Mucosa of descending colon (tissue), 3 donors: Measurements from ENCODE around the gene KIF16B. TPM values are rescaled to one million over a fixed set of nuclear protein-coding genes. Genes with fewer than 3 reads are reported as not detected.

Experiments used
- ATAC-seq: fragments of 200-7000 bp; cut with Tn5 transposase; one replicate; pipeline ENCODE4 v1.9.1; 2020; ENCODE audit warnings: mild to moderate bottlenecking, moderate library complexity
- DNase-seq, 3 donors: peaks; one replicate each; pipeline ENCODE4 v3.0.0-alpha.2; 2020
- H3K36me3 ChIP-seq: fragments of 200-600 bp; one replicate; pipeline ENCODE4 v1.8.0; 2021; ENCODE audit warnings: low read depth, mild to moderate bottlenecking
- H3K4me1 ChIP-seq: fragments of 200-600 bp; one replicate; pipeline ENCODE4 v1.8.0; 2021; ENCODE audit warnings: low read depth, mild to moderate bottlenecking
- H3K4me3 ChIP-seq: fragments of 200-600 bp; one replicate; pipeline ENCODE4 v1.8.0; 2021; ENCODE audit warnings: mild to moderate bottlenecking
- H3K9me3 ChIP-seq: fragments of 200-600 bp; one replicate; pipeline ENCODE4 v1.8.0; 2021; ENCODE audit warnings: mild to moderate bottlenecking
- intact Hi-C, 2 donors: fragments of 100-400 bp; cut with DNase I in 1 of 2; cut with micrococcal nuclease in 1 of 2; formaldehyde crosslinking; loops; one replicate each; pipeline versions ENCODE4 v1.11.0 to v1.11.1; 2022; cut with DNase I, micrococcal nuclease
- total RNA-seq, 3 donors: library from RNA; stranded (reverse); fragmentation: NEBNext Ultra II Directional in 2 of 3; extraction: Animal tissue kit (Norgen Biotek cat#: 25700) in 2 of 3; gene quantifications; one replicate each; pipeline versions ENCODE4 v1.2.1 to v1.2.4, GENCODE V29; 2021 to 2023
- TF ChIP-seq, protein P1 (sequence below): fragments of 200-600 bp; IDR thresholded peaks from one replicate; pipeline ENCODE4 v1.8.0; 2022; ENCODE audit warnings: antibody characterized with exemption, mild to moderate bottlenecking
- donor health status: DM: no; HTN: no; CAD: no; lungs with moderate emphysema.
- donor health status: DM: no; HTN: no; CAD: no.
- donor health status: DM: no; HTN: yes; CAD: no.

Gene KIF16B
- total RNA-seq, 3 donors from 2014 or later = 48.5 to 81.7 (median 65.1) TPM

DNA sequence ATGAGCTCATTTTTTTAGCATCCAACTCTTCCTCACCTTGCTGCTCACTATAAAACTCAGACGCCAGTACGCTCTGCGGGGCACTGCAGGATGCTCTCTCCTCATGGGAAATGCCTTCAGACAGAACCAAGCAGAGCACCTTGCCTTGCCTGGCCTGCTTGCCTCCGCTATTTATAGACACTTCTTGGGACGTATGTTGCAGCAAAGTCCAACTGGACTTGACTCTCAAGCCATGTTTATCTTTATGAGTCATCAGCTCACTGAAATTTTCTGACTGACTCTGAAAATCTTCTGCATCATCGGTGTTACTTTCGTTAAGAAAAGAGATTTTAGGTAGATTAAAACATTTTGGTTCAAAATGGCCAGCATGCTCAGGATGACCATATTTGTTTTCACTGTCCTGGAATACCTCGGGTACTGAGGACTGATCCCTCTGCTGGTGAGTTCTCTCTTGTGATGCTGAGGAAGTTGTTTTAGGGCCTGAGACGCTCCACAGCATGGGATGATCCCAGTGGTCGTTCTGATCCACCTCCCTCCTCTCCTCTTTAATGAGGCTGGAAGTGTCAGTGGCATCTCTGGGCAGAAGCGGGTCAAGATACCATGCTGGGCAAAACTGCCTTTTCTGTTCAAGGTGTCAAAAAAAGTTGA lies 204.5 kb downstream of the KIF16B start:
- intact Hi-C loops = no loop called here
- ATAC-seq (peak; percentile 35), DNase-seq (no peak)
- H3K36me3 ChIP-seq = no peaks in the 10 kb centered on the region
- no peaks in the 10 kb centered on the region for H3K4me1 ChIP-seq
- TF ChIP-seq, protein P1, sequence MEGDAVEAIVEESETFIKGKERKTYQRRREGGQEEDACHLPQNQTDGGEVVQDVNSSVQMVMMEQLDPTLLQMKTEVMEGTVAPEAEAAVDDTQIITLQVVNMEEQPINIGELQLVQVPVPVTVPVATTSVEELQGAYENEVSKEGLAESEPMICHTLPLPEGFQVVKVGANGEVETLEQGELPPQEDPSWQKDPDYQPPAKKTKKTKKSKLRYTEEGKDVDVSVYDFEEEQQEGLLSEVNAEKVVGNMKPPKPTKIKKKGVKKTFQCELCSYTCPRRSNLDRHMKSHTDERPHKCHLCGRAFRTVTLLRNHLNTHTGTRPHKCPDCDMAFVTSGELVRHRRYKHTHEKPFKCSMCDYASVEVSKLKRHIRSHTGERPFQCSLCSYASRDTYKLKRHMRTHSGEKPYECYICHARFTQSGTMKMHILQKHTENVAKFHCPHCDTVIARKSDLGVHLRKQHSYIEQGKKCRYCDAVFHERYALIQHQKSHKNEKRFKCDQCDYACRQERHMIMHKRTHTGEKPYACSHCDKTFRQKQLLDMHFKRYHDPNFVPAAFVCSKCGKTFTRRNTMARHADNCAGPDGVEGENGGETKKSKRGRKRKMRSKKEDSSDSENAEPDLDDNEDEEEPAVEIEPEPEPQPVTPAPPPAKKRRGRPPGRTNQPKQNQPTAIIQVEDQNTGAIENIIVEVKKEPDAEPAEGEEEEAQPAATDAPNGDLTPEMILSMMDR = no peak
- no peak overlapping the region for H3K4me3 ChIP-seq
- H3K9me3 ChIP-seq = no peaks in the 10 kb centered on the region

DNA sequence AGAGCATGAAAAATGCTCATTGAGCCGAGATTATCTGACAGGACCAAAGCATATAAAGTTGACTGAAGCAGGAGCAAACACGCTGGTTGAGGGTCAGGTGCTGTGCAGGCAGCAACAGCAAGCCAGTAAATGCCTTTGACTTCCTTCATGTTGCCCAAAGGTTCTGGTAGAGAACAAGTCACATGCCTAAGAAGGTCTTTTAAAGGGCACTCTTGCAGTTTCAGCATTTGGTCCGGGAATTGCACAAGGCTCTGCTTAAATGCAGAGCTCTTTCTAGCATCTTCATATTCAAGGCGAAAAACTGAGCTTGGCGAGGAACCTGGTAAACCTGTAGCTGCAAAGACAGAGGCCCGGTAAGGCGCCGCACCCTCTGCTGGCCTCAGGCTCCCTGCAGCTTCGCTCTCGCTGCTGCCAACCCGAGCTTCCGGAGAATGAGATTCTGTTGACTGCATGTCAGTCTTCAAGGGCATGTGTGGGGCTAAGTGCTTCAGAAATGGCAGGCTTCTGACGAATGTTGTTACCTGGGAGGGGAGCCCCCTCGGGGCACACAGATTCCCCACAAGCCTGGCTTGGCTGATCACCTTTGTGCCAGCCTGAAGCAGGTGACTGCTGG lies 205.2 kb downstream of the KIF16B start:
- ATAC-seq = no peak
- Histone ChIP-seq H3K36me3 (no peaks in the 10 kb centered on the region), H3K9me3 (no peaks in the 10 kb centered on the region), H3K4me3 (no peak overlapping the region), H3K4me1 (no peaks in the 10 kb centered on the region)
- intact Hi-C loops = no loop called here
- no peak for DNase-seq
- TF ChIP-seq, protein P1 = no peak

DNA sequence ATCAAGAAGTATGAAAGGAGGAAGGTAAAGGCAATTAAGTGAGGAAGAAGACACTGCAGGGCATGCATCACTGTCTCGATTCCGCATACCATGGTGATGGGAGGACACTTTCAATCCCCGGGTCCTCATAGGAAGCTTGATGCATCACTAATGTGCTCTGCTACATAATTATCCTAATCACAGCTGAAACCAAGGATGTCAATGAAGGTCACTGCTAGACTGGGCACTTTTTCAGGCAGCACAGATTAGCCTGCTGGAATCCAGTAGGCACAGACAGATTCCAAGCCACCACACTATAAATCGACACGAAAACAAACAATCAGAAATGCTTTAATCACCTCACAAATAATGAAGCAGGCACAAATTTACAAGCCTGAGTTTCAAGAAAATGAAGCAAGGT lies 206.7 kb downstream of the KIF16B start:
- DNase-seq (no peak), ATAC-seq (no peak)
- TF ChIP-seq, protein P1 = no peak
- H3K9me3 ChIP-seq = no peaks in the 10 kb centered on the region
- intact Hi-C loops = no loop called here
- H3K4me1 ChIP-seq = no peaks in the 10 kb centered on the region
- H3K36me3 ChIP-seq = no peaks in the 10 kb centered on the region
- H3K4me3 ChIP-seq = no peak overlapping the region

DNA sequence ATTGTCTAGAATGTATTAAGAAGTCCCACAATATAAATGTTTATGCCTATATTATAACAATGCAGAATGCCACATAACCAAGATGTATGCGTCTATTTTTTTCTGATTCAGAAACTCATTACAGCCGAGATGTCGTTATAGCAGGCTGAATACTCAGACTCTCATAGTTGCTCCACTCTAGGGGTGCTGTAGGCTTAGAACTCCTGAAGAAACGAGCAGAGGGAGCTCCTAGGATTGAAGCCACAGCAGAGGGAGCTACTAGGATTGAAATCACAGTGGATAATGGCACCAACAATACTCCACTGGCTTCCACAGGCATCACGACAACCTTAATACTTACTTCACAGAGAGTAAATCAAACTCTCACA lies 208.9 kb downstream of the KIF16B start:
- TF ChIP-seq, protein P1 = no peak
- Histone ChIP-seq H3K9me3 (no peaks in the 10 kb centered on the region), H3K36me3 (no peaks in the 10 kb centered on the region), H3K4me3 (no peak overlapping the region), H3K4me1 (no peaks in the 10 kb centered on the region)
- intact Hi-C loops = no loop called here
- ATAC-seq (no peak), DNase-seq (no peak)

DNA sequence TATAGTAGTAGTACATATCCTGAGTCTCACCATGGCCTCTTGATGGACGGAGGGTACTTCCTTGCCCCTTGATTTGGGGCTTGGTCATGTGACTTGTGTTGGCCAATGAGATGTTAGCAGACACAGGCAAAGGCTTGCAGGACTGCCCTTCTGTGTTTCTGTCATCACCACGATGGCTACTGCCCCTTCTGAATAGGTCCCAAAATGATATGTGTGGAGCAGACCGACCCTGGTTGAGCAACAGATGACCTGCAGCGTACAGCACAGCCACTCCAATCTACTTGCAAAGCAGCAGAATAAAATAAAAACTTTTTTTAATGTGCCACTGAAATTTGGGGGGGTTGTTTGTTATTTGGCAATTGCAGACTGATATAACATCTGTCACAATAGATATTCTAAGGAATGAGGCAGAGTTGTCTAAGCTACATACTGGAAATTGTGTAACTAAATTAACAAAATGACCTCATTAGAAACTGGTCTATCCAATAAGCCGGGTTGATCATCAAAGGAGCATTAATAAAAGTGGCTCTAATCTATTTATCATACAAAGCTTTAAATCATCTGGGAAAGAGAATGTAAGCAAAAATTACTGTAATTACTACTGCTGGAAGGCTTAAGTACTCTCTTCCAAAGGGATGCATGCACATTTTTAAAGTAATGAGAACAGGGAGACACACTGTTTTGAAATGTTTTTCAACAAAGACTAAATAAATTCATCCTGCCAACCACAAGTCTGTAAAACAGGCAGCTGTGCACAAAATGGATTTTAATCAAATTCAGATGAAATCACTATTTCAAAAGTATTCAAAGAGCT lies 209.5 kb downstream of the KIF16B start:
- Histone ChIP-seq H3K36me3 (no peaks in the 10 kb centered on the region), H3K4me1 (no peaks in the 10 kb centered on the region), H3K9me3 (no peaks in the 10 kb centered on the region), H3K4me3 (no peak overlapping the region)
- DNase-seq (no peak), ATAC-seq (no peak)
- TF ChIP-seq, protein P1 = no peak
- intact Hi-C loops = no loop called here
